HEK293T (cell line): Measurements from ENCODE around the gene ADGRB3.

Source experiments
- BHLHE40 ChIP-seq: fragments of 450-650 bp; IDR thresholded peaks from 2 replicates; pipeline ENCODE4 v1.6.1; 2016; ENCODE audit warnings: mild to moderate bottlenecking, moderate library complexity, borderline replicate concordance
- FOXM1 ChIP-seq: fragments of 450-650 bp; IDR thresholded peaks from 2 replicates; pipeline ENCODE4 v1.6.1; 2017; ENCODE audit warnings: mild to moderate bottlenecking, borderline replicate concordance
- SUZ12 ChIP-seq: fragments of 450-650 bp; IDR thresholded peaks from 2 replicates; pipeline ENCODE4 v1.6.1; 2016; ENCODE audit warnings: mild to moderate bottlenecking

- TF ChIP-seq FOXM1 (no peak), SUZ12 (no peak), BHLHE40 (no peak)
Observed at GRCh38 chr6:68741501-68742386, 106.7 kb downstream of the ADGRB3 start.
